IMR-90 (cell line): ENCODE results near the gene OSM.

Experiments used
- CEBPB ChIP-seq: IDR thresholded peaks from 2 replicates; pipeline ENCODE4 v1.6.1; 2012; ENCODE audit warnings: low read depth, low read length, improper control_type of control experiment
- CHD1 ChIP-seq: IDR thresholded peaks from 2 replicates; pipeline ENCODE4 v1.6.1; 2012; ENCODE audit warnings: low read depth, low read length, improper control_type of control experiment
- NFE2L2 ChIP-seq: fragments of 150-350 bp; IDR thresholded peaks from 2 replicates; pipeline ENCODE4 v1.6.1; 2016; ENCODE audit warnings: low read depth, mild to moderate bottlenecking, low read length
- POLR2A ChIP-seq: IDR thresholded peaks from 2 replicates; pipeline ENCODE4 v1.6.1; 2012; ENCODE audit warnings: mild to moderate bottlenecking, low read depth, low read length
- RAD21 ChIP-seq: IDR thresholded peaks from 2 replicates; pipeline ENCODE4 v1.6.1; 2012; ENCODE audit warnings: low read length, improper control_type of control experiment
- RFX5 ChIP-seq: IDR thresholded peaks from 2 replicates; pipeline ENCODE4 v1.8.0; 2012; ENCODE audit warnings: low read depth, mild to moderate bottlenecking, low read length, moderate library complexity
- TF ChIP-seq, protein P1 (sequence below): conservative IDR thresholded peaks from 2 replicates; pipeline ENCODE4 v1.5.1; 2012; ENCODE audit warnings: mild to moderate bottlenecking, low read depth, low read length, improper control_type of control experiment
- TF ChIP-seq, protein P2 (sequence below): fragments of 150-350 bp; IDR thresholded peaks from 2 replicates; pipeline ENCODE4 v1.6.1; 2016; ENCODE audit warnings: low read depth, mild to moderate bottlenecking, low read length, moderate library complexity, borderline replicate concordance

DNA sequence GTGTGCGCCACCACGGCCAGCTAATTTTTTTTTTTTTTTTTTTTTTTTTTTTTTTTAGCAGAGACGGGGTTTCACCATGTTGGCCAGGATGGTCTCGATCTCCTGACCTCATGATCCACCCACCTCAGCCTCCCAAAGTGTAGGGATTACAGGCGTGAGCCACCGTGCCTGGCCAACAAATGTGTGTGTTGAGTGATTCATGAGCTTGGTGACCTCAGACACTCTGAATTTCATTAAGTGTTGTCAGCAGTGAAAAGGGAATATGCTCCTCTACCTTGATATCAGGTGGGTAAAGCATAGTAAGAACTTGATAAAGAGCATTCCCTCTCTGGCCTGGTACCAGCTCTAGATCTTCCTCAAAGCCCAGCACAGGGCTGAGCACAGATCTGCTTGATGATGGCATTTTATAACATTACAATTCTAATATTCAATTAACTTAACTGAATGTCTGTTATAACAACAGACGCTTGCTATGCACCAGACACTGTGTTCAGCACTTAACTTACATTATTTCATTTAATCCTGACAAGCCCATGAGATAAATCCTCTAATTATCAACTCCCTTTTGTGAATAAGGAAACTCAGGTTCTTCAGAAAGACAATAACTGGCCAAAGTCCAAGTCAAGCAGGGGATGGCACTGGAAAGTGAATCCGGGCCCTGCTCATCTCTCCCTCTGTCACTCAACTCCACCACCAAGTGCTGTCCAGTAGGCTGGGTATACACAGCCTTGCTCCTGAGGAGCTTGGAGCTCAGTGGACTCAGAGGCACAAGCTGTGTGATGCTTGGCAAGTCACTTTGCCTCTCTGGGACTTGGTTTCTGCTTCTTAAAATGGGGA is 47.1 kb upstream of the OSM start:
- TF ChIP-seq CHD1 (no peak), RFX5 (no peak), POLR2A (no peak), NFE2L2 (no peak), RAD21 (no peak), CEBPB (no peak)
- TF ChIP-seq, protein P1, sequence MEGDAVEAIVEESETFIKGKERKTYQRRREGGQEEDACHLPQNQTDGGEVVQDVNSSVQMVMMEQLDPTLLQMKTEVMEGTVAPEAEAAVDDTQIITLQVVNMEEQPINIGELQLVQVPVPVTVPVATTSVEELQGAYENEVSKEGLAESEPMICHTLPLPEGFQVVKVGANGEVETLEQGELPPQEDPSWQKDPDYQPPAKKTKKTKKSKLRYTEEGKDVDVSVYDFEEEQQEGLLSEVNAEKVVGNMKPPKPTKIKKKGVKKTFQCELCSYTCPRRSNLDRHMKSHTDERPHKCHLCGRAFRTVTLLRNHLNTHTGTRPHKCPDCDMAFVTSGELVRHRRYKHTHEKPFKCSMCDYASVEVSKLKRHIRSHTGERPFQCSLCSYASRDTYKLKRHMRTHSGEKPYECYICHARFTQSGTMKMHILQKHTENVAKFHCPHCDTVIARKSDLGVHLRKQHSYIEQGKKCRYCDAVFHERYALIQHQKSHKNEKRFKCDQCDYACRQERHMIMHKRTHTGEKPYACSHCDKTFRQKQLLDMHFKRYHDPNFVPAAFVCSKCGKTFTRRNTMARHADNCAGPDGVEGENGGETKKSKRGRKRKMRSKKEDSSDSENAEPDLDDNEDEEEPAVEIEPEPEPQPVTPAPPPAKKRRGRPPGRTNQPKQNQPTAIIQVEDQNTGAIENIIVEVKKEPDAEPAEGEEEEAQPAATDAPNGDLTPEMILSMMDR, result no peak
- TF ChIP-seq, protein P2, sequence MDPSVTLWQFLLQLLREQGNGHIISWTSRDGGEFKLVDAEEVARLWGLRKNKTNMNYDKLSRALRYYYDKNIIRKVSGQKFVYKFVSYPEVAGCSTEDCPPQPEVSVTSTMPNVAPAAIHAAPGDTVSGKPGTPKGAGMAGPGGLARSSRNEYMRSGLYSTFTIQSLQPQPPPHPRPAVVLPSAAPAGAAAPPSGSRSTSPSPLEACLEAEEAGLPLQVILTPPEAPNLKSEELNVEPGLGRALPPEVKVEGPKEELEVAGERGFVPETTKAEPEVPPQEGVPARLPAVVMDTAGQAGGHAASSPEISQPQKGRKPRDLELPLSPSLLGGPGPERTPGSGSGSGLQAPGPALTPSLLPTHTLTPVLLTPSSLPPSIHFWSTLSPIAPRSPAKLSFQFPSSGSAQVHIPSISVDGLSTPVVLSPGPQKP, result no peak
